Activated effector memory CD4-positive, alpha-beta T cell treated with anti-CD3 and anti-CD28 coated beads, Interleukin-2, amount 50 U/mL, for 16 hours (primary cell): ENCODE data around the gene NHERF2.

Experiments used
- DNase-seq: peaks from one replicate; pipeline ENCODE4 v3.0.0-alpha.2; 2020

NHERF2 gene

DNA sequence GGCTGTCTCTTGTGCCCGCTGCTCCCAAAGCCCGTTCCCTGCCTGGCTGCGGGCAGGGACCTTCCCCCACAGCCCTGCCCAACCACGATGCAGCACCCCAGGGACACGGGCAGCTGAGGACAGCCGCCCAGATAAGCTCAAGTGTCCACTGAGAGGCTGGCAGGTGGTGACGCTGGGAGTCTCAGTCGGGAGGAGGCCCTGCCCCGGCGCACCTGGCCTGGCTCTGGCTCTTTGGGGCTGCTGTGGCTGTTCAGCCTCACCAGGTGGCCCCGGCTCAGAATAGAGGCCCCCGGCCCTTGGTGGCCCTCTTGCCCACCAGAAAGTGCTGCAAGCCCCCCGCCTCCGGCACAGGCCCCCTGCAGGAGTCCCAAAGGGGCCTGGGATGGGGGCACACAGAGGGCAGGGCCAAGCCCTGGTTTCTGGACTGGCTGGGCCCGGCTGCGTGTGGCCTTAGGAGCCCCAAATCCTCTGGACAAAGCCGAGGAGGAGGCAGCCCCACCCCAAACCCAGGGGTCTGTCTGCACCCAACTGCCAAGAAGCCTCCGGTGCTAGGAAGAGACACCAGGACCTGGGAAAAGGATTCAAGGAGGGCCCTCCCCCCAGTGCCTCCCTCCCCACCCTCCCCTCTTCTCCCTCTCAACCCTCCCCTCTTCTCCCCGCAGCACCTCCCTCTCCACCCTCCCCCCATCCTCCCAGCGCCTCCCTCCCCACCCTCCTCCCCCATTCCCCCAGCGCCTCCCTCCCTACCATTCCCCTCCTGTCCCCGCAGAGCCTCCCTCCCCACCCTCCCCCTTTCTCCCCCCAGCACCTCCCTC is 15.7 kb downstream of the NHERF2 start:
- DNase-seq = no peak

DNA sequence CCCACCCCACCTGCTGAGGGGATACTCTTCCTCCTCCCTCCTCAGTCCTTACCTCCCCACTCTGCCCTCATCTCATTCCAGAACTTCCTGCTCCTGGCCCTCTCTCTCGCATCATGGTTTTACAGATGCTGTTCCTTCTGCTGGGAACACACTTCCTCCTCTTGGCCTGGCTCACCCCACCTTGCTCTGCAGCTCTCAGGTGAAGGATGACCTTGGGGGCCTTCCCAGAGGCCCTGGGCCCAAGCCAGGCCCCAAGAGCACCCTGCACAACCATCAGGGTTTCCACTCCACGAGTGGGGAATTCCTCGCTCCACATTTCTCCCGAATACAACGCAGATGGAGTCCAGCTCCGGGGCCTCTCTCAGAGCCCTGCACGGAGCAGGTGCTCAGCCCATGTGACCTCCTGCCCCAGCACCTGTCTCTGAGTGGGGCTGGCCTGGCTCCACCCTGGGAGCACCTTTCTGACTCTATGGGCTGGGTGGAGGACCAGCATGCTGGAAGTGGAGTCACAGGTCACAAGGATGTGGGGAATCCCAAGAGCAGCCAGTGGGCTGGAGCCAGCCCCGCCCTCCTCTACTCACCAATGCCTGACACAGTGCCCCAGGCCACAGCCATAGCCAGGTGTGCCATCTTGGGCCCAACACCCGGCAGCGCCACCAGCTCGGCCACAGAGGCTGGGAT is 16.4 kb downstream of the NHERF2 start:
- DNase-seq = no peak

DNA sequence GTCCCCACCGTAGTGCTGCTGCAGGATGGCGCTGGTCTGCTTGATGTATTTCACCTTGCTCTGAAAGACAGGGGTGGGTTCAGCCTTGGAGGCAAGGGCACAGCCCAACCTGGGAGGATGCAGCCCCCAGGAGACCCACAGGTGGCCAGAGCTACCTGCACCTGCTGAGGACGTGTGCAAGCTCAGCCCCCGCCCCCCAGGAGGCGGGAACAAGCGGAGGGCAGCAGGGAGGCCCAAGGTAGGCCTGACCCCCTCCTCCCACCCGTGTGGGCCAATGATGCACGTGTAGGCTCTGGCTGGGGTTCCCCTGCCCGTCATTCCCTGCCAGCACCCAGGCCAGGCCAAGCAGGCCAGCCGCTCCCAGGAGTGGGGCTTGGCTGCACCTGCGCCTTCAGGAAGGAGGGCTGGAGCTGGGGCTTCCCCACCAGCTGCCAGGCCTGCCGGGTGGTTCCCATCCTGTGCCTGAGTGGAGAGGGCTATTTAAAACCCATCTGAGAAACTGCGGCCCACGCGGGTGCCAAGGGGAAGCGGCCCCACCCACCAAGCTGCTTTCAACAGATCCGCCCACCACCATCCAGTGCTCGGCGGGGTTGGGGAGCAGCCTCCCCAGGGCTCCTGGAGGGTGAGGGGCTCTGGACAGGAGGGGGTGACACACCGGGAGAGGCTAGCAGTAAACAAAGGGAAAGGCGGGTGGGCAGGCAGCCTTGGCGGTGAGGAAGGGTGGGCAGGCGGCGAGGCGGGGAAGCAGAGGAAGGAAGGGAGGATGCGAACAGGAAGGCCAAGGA is 17.2 kb downstream of the NHERF2 start:
- no peak for DNase-seq

DNA sequence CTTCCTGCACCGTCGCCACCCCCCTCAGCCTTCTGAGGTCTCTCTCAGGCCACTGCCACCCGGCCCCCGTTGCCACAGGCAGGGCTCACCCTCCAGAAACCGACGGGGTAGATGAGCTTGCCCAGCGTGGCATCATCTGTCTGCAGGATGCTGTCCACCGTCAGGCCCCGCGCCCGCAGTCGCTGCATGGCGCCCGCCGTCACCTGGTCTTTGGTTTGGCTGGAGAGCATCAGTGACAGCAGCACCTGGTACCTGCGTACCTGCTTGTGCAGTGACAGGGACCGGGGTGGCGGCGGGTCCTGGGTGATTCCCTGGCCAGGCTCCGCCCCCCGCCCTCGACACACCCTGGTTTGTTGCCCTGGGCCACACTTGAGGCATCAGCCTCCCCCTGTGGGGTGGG is 17.8 kb downstream of the NHERF2 start:
- DNase-seq = no peak

DNA sequence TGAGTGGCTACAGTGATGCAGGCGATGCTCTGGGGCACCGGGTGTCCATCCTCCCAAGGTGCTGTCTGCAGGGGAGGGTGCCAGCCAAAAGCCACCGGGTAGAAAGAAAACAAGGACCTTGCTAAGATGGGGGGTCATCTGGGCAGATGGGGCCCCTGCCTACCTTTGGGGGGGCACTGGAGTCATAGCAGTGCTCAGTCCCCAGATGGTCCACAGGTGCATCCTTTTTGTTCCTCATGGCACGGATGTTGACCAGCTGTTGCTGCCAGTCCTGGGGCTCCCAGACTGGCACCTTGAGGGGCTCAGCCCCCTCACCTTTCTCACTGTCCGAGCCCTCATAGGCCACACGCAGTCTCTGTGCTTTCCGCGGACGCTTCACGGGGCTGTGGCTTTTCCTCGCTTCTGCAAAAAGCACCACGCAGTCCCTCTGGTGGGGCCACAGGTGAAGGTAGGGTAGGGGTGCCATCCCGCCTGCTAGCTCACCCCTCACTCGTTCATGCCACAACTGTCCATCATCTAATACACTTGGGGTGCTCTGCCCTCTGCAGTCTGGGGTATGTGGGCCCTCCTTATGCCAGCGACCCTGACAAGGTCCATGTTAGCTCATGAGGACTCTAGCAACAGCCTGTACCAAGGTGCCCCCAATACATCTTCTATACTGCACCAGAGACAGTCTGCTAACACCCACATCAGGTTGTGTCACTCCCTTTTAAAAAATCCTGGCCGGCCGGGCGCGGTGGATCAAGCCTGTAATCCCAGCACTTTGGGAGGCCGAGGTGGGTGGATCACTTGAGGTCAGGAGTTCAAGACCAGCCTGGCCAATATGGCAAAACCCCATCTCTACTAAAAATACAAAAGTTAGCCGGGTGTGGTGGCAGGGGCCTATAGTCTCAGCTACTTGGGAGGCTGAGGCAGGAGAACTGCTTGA is 19.5 kb downstream of the NHERF2 start:
- no peak for DNase-seq

DNA sequence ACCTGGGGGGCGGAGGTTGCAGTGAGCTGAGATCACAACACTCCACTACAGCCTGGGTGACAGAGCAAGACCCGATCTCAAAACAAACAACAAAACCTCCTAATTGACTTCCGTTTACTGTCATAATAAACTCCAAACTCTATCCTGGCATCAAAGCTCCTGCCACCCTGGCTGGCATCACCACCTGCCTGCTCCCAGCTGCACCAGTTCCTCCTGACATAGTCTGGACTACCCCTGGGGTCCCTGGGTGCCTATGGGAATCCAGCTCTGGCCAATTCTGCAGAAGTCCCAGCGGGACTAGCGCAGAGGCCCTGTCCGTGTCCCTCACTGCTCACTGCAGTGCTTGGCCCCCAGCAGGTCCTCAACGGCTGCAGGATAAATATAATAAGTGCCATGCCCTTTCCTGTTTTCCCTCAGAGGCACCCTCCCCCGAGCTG is 20.2 kb downstream of the NHERF2 start:
- no peak for DNase-seq

DNA sequence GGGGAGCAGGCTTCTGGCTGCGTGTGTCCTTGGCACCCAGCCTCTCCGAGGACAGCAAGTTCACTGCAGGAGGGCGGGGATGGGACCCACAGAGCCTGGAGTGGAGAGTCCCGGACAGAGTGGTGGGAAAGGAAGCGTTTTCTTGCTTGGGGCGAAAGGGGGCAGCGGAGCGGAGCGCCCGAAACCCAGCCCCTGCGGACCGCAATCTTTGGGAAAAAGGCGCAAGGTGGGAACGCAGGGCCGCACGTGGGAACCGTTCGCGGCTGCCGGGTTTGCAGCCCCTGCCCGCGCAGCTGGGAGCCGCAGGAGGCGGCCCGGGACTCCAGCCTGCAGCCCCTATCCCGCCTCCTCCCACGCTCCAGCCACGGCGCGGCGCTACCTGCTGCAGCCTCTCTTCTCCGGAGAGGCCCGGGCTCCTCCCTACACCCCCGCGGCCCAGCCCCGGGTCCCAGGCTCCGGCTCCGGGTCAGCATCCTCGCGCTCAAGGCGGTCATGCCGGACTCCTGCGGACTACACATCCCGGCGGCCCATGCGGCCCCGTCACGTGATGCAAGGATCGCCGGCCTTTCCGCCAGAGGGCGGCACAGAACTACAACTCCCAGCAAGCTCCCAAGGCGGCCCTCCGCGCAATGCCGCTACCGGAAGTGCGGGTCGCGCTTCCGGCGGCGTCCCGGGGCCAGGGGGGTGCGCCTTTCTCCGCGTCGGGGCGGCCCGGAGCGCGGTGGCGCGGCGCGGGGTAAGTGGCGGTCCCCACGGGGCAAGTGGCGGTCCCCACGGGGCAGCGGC is 20.8 kb downstream of the NHERF2 start, which contains the start of the genes NTHL1 and TSC2:
Gene NTHL1, minus strand, starts transcription at position 505 of the 786 bp plus-strand sequence. Its CDS starts 11 bp downstream, at position 494.
Gene TSC2, plus strand, starts transcription at position 656 of the 786 bp plus-strand sequence. CDS start 631 bp downstream, outside the sequence.
- peak; percentile 98 for DNase-seq

DNA sequence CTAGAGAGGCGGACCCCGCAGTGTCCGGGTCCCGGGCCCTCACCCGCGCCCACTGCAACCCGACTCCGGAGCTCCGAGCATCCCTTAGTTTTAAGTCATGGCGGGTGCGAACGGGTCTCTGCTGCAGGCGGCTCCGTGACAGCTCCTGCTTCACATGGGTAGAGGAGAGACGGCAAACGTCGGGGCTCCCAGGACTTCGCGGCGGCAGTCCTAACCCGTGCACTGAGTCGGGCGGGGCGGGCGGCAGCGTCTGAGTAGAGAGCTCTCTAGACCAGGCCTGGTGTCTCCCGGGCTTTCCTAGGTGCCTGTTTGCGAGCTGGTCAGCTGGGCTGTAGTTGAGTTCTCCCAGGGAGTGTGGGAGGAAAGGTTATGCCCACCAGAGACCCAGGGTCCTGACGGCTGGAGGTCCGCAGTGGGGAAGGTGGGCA is 21.4 kb downstream of the NHERF2 start:
- DNase-seq = no peak

DNA sequence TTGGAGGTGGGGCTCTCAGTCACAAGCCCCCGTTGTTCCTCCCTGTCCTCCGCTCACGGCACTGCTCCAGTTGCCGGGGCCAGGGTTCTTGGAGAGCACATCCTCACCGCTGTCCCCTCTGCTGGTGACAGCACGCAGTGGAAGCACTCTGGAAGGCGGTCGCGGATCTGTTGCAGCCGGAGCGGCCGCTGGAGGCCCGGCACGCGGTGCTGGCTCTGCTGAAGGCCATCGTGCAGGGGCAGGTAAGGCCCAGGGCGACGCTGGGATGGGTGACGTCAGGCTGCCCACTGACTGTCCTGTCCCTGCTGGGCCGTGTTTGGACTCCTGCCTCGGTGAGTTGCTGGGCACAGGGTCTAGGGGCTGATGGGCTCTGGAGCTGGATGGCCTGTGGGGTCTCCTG is 26.5 kb downstream of the NHERF2 start:
- no peak for DNase-seq

DNA sequence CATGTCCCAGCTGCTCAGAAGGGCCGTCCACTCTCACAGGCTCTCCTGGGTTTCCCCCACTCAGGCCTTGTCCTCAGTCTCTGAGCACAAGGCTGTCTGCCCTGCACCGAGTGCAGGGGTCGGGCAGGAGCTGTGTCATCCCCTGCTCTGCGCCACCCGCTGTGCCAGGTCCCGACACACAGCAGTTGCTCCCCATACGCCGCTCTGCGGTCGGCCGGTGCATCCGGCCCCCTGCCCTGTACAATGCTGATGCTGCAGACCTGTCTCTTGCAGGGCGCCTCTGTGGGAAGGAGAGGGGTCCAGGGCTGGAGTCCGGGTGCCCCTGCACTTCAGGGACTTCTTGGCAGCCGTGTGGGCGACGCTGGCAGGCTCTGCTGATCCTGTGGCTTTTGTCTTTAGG is 27.2 kb downstream of the NHERF2 start:
- no peak for DNase-seq

DNA sequence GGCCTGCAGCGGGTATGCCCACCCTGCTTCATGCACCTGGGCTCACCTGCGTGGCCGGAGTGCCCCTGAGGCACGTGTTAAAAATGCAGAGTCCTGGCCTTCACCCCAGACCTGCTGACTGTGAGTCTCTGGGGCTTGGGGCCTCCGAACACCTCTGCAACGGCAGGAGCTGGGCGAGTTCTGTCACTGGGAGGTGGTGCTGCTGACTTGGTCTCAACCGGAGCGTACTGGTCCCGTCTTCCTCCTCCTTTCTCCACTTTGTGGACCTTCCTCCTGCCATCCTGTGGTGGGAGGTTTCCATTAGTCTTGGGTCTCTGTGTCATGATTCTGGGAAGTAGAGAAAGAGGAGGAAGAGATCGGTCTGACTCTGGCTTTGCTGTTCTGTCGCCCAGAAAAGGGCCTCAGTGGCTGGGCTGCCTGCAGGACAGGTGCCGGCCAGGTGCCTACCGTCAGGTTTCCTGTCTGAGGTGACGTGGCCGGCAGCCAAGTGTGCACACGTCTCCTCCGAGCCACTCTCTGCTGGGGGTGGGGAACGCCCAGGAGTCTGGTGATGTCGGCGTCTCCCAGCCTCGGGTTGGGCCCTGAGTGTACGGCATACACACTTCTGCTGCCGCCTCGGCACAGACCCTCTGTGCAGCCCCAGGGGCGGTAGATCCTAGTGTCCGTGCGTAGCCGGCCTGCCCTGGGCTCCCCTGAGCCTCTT is 28.0 kb downstream of the NHERF2 start:
- DNase-seq = no peak

DNA sequence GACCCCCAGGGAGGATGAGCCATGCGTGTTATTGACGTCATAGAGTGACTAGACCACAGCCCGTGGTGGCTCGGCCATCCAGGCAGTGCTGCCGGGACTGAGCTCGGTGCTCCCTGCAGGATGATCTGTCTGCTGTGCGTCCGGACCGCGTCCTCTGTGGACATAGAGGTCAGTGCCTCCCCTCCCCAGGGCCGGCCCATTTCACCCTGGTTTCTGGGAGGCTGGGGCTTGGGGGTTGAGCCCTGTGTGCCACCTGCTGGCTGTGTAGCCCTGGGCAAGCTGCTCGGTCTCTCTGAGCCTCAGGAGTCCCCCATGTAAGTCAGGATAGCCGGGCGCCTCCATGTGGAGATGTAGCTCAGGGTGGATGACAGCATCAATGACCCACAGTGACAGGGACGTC is 29.4 kb downstream of the NHERF2 start:
- no peak for DNase-seq

DNA sequence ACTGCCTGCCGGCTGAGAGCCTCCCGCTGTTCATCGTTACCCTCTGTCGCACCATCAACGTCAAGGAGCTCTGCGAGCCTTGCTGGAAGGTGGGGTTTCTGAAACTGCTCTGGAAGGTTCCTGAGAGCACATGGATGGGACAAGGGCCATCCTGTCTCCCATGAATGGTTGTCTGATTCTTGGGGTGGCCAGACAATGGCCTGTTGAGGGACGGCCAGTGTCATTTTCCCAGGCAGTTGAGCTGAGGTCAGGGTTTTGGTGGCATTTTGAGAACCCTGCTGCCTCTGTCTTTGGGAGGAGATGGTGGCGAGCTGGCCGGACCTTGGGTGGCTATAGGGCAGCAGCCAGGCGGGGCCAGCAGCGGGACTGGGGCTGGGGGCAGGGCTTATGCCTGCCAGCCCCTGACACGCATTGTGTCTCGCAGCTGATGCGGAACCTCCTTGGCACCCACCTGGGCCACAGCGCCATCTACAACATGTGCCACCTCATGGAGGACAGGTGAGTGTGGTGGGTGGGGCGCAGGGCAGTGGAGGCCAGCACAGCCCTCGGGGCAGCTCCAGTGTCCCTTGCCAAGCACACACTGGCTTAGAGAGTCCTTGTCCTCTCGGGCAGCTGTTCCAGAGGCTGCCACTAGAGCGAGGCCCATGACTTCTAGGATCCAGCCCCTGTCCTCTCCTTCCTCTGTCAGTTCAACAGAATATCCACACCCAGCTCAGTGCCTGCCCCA is 30.1 kb downstream of the NHERF2 start:
- DNase-seq = no peak

DNA sequence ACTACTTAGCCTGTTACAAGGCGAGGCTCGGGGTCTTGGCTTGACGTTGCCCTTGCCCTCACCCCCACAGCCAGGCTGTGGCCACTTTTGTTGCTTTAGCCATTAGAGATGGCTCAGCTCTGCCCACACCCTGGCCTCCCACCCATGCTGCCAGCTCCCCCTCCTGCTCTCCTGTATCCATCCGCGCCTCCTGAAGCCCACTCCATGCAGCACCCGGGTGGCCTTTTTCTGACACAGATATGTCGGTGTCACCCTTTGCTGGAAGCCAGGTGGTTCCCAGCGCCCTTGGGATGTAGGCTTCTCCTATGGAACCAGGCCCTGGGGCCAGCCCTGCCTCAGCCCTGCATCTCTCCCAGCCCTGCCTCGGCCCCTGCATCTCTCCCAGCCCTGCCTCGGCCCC is 30.7 kb downstream of the NHERF2 start:
- DNase-seq = no peak

DNA sequence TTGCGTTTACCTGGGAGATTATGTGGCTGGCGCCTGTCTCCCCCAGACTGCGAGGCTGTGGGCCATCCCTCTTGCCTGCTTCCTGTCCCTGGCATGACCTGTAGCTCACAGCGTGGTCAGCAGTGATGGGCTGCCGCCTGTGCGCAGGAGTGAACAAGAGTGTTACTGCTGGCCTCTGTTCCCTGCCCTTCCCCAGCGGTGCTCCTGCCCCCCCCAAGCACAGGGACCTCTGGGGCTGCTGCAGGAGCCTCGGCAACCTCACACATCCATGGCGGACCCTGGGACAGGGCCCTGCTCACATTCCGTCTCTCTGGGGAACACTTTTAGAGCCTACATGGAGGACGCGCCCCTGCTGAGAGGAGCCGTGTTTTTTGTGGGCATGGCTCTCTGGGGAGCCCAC is 31.7 kb downstream of the NHERF2 start:
- DNase-seq = no peak

DNA sequence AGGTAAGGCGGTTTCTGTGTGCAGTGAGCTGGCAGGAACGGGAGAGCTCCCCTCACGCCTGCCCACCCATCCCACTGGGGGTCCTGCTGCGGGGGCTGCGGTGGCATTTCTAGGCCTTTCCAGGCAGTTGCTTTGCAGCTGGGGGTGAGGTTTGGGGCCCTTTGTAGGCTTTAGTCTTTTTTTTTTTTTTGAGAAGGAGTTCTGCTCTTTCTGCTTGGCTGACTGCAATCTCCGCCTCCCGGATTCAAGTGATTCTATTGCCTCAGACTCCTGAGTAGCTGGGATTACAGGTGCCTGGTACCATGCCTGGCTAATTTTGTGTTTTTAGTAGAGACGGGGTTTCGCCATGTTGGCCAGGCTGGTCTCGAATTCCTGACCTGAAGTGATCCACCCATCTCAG is 32.2 kb downstream of the NHERF2 start:
- DNase-seq = no peak

DNA sequence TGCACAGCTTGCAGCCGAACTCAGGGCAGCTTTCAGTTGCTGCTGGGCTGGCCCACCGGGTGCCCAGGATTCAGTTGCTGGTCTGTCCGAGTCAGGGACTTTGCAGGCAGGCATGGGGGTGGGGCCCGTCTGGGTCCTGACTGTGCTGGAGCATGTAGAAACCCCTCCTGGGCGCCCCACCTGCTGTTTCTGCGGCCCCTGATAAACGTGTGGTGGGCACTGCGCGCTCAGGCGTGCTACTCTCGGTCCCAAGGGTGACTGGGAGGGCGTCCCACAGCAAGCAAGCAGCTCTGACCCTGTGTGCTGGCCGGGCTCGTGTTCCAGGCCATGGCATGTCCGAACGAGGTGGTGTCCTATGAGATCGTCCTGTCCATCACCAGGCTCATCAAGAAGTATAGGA is 33.6 kb downstream of the NHERF2 start:
- DNase-seq = no peak

DNA sequence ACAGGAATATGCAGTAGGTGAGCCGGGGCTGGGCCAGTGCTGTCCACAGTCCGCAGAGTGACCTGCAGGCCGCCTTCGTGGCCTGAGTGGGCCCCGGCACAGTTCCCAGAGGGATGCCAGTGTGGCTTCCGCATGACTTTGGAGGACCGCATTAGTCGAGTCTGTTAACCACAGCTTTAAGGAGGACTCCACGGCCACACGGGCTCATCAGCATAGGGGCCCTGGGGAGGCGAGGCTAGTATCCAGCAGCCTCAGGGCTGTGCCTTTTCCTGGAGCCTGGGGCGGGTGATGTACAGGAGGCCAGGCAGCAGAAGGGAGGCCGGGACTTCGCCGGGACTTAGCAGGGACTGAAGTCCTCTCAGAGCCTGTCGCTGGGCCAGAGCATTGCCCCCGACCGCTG is 34.3 kb downstream of the NHERF2 start:
- no peak for DNase-seq

DNA sequence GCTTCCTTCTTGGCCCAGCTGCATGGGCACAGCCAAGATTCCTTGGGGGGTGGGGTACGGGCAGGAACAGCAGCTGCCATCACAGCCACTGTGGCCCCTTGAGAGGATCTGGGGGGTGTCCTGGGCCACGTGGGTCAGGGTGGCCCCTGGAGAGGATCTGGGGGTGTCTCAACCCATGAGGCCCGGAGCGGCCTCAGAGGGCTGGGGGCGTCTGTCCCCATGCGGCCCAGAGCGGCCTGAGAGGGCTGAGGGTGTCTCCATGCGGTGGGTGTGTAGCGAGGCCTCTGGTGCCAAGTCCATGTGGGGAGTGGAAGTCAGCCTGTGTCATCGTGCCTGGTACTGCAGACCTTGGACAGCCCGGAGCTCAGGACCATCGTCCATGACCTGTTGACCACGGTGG is 34.8 kb downstream of the NHERF2 start:
- DNase-seq = no peak

DNA sequence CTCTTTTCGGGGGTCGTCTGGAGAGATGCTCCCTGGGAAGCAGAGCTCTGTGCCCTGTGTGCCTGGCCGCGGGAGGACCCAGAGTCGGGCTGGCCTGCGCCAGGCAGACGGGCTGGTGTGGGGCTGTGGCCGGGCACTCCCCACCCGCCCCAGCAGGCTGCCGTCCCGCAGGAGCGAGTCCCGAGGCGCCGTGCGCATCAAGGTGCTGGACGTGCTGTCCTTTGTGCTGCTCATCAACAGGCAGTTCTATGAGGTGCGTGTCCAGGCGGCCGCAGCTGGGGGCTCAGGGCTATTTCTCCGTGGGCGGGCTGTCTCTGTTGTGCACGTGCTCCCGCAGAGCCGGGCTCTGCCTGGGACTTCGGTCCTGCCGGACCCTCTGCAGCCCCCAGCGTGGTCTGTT is 36.1 kb downstream of the NHERF2 start:
- no peak for DNase-seq
